AG08396 (cell line): Measurements from ENCODE around the gene MB.
A peak's percentile ranks its signal among the peaks of the same experiment; 100 is the strongest.
"Not testable (repeated sequence)": the region's sequence is repeated elsewhere in the genome, so short reads cannot be mapped to it uniquely, and the experiment has no call there.

Source experiments
- DNase-seq: peaks from one replicate; pipeline ENCODE4 v3.0.0; 2012; ENCODE audit warnings: low spot score, mixed read lengths

The MB gene

DNA sequence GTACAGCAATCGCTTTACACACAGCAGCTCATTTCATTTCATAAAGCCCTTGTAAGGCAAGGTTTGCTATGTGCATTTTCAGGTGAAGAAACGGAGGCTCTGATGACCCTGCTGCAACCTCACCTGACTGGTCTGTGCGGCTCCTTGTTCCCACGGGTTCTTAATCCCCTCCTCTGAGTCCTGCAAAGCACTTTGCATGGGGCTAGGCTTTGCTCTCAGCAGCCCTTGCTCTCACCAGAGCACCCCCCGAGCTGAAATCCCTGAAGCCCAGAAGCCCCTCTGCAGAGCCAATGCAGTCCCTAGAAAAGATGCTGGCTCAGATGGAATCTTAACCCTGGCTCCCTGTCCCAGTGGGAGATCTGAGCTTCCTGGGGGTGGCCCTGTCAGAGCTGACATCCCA is 20.1 kb upstream of the MB start:
- no peak for DNase-seq

GRCh38 chr22:35634943-35635540 is 17.9 kb upstream of the MB start:
- no peak for DNase-seq

- no peak for DNase-seq
These were observed 16.9 kb upstream of the MB start for GRCh38 chr22:35634015-35634414.

DNA sequence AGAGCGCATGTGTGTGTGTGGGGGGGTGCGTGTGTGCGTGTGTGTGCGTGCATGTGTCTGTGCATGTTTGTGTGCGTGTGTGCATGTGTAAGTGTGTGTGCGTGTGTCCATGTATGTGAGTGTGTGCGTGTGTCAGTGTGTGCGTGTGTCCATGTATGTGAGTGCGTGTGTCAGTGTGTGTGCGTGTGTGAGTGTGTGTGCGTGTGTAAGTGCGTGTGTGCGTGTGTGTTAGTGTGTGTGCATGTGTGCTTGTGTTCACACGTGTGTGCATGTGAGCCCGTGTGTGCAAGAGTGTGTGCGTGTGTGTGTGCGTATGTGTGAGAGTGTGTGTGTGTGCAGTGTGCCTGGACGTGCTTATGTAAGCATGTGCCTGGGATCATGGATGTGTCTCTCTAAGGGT is 16.4 kb upstream of the MB start:
- DNase-seq, result no peak

DNA sequence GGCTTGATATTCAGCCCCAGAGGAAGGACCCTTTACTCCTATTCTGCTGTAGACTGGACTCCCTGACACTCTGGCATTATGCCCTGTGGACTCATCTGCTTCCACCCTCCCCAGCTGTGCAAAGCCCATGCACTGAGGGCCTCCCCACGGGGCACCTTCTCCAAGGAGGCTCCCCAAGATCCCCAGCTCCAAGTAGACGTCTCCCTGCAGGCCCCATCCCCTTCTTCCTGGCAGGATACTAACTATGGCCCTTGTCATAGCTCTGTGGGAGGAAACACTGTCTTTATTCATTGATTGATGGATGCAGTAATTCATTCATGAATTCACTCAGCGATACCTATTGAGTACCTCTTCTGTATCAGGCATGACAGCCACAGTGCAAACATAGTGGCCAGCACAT is 15.8 kb upstream of the MB start:
- DNase-seq, result no peak

DNA sequence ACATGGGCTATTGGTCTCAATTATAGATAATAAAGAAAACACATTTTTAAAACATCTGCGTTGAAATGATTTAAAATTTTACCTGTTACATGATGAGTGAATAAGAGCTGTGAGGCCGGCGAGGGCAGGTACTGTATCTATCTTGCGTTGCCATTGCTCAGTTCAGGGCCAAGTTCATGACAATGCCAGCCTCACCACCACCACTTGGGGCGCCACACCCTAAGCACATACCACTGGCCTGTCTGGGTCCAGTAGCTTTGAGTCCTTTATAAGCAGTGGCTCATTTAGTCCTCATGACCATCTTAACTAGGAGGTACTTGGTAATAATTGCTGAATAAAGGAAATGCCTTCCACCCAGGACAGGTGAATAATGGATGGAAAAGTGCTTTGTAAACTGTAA is 14.5 kb upstream of the MB start:
- DNase-seq, result peak; percentile 21

DNA sequence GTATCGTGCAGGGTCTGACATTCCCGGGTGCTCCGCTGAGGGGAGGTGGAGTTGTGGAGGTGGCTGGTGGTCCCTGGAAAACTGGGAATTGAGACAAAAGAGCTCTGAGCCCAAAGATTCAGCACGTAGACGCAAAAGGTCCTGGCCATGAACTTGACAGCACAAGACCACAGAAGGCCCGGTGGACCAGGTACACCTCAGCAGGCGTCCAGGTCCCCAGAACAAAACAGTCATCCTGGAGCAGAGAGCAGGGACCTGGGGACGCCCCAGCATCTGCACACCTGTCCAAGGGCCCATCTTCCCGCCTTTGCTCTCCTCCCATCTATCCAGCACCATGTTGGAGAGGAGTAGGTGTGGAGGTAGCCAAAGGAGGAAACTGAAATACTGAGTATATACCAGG is 13.8 kb upstream of the MB start:
- no peak for DNase-seq

DNA sequence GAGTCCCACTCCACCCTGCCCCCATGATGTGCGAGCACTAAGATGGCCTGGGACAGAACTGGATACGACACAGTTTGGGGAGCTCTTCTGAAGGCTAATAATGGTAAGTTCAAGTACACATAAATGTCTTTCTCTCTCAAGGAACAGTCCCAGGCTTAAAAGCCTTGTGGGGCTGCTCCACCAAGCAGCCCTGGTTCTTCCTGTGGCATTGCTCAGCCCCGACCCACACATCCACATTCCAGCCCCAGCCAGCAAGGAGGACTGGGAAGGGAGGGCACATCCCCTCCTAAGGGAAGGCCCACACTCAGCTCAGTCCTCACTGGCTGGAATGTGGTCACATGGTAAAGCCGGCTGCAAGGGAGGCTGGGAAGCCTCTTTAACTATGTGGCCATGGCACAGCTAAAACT is 13.3 kb upstream of the MB start:
- DNase-seq, result peak; percentile 58

DNA sequence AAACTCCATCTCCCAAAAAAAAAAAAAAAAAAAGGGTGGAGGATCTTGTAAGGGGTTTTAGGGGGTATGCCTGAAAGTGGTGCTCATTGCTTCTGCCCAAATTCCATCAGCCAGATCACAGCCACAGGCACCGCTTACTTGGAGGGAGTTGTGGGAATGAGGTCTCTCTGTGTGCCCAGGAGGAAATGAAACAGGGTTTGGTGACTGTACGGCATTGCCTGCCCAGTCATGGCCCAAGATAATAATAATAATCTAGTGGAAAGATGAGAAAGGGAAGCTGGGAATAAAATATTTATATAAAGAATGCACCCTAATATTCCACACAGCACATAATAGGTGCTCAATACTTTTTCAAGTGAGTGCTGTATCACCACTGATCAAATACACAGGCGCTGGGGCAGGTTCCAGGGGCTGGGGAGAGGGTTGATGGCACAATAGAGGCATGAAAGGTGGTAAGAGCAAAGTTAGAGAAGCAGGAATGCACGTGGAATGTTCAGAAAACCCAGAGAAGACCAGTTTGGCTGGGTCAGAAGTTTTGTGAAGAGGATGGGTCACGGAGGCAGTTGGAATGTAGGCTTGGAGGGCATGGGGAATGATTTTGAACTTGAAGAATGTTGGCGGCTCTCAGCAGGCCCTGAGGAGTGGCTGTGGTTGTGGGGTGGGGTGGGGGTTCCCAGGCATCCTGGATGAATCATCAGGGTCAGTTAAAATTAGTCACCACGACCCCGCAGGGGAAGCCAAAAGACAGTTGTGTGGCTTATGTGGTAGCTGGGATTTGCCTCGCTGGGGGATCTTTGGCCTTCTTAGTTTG is 12.5 kb upstream of the MB start:
- DNase-seq, result peak; percentile 92

- no peak for DNase-seq
These were observed 11.6 kb upstream of the MB start for GRCh38 chr22:35628732-35629131.

GRCh38 chr22:35627267-35628041 is 10.3 kb upstream of the MB start:
- peak; percentile 72 for DNase-seq

DNA sequence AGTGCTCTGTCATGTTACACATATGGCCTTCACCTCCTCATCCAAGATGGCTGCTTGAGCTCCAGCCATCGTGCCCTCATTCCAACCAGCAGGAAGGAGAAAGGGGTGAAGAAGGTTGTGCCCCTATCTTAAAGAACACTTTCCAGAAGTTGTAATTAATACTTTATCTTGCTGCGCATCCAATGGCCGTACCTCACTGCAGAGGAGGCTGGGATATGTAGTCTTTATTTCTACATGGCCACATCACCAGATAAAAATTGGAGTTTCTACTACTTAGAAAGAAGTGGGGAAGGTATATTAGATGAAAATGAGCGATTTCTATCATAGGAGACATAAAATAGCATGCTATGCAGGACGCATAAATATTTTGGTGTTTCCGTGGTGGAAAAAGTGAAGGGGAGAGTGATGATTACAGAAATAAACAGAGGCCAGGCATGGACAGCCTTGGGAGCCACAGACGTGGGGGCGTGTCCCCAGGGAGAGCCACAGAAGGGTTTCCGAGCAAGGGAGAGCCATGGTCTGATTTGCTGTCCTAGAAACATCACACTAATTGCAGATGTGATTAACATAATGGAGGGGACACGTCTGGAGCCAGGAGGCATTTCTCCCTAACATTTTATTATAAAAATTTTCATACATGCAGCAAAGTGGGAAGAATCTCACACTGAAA is 8.8 kb upstream of the MB start:
- no peak for DNase-seq

GRCh38 chr22:35624547-35624946 is 7.4 kb upstream of the MB start:
- DNase-seq, result no peak

DNA sequence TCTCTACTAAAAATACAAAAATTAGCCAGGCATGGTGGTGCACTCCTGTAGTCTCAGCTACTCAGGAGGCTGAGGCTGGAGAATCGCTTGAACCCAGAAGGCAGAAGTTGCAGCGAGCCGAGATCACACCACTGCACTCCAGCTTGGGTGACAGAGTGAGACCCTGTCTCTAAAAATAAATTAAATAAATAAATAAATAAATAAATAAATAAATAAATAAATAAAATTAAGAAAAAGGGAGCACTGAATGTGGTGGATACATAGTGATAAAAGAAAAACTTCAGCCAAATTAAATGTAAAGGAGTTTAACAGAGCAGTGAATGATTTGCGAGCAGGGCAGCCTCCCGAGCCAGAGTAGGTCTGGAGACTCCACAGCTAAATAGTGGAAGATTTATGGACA is 6.8 kb upstream of the MB start:
- not testable (repeated sequence) for DNase-seq

DNA sequence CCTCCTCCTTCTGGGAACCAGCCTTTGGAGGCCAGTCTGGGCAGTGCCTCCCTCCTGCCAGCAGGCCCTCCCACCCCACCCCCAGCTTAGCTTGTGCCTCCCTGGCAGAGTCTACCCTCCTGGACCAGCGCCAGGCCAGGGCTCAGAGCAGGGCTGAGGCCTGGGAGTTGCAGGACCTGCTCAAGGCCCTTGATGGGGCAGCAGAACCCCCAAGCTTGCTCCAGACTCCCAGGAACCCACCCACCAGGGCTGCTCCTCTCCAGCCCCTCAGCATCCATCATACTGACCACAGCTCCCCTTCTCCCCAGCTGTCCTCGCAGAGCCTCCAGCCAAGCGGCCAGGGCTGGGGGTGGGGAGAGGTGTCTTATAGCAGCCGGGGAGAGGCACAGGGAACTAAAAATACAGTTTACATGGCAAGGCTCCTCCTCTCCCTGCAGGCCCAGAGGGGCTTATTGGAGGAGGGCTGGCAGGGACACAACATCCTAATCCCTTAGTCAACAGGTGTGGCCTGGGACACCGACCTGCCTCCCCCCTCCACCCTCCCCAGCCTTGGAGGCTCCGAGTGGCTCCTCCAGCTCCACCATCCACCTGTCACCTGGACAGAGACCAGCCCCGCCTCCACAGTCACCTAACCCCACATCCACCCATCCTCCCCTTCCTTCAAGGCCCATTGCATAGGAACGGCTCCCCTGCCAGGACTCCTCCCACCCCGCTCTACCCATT is 5.2 kb upstream of the MB start:
- DNase-seq, result no peak

- DNase-seq, result no peak
These were observed 4.3 kb upstream of the MB start for GRCh38 chr22:35621451-35621850.

DNA sequence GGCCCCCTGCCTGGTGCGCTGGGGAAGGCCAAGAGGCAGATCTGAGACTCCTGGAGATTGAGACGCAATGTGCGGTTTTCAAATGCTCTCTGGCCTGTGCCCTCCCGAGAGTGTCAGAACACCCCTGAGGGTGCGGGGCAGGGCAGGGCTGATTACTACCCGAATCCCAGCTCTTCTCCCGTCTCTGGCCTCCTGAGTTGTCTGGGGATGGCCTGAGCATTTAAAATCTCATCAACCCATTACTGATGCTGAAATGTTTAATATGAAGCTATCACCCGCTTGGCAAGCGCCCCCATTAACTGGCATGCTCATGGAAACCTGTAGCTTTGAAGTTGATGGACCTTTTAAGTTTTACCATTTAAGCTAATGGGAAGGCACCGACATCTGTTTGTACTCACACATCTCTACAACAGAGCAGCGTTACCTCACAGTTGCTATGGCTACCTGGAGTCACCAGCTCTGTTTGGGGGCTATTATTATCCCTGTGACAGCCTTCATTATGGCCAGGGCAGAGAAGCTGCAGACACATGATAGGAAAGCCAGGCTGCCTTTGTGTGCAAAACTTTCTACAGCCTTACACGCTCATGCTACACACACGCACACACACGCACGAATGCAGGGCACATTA is 3.6 kb upstream of the MB start:
- no peak for DNase-seq

DNA sequence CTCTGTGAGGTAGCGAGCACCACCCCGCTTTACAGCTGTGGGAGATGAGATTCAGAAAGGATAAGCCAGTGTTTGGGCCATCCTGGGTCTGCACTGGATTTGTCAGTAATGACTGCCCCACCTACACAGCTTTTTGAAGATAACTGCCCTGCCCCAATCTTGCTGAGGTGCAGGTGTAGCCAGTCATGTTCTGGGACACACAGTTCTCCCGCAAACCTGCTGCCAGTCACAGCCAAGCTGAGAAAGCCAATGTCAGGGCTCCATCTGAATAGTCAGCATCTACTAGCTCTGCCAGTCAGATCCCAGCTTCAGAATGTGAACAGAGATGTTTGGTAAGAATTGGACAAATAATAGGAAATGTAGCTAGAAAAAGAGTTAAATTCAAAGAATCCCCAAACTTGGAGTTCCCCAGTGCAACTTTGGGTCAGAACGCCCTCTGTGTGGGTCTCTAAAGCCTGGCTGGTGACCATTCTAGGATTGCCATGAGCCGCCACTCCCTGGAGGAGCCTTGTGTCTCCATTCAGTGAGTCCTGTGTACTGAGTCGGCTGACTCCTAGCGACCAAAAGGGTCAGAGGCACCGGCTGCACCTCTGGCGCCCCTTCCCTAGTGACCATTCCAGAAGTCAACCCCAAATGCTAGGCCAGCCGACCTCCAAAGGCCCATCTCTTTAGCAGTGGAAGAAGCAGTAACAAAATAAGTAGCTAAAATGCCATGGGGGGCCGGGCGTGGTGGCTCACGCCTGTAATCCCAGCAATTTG is 2.4 kb upstream of the MB start:
- DNase-seq, result no peak

- no peak for DNase-seq
These were observed 1.5 kb upstream of the MB start for GRCh38 chr22:35618427-35619223.

- DNase-seq, result no peak
These were observed 1.1 kb downstream of the MB start for GRCh38 chr22:35616043-35616442.
